LHCN-M2 (cell line): ENCODE data around the gene CSF2. TPM values are rescaled to one million over a fixed set of nuclear protein-coding genes. Genes with fewer than 3 reads are reported as not detected.
"Not testable (repeated sequence)": the region's sequence is repeated elsewhere in the genome, so short reads cannot be mapped to it uniquely, and the experiment has no call there.

Experiments used
- DNase-seq: peaks from one replicate; pipeline ENCODE4 v3.0.0-alpha.2; 2012; ENCODE audit warnings: low read depth
- total RNA-seq: library from RNA; depleted of rRNA; stranded (reverse); fragments of >200 nt; gene quantifications from 2 replicates; pipeline ENCODE4 v1.2.3, GENCODE V29; 2014; rRNA removed

Gene CSF2
- total RNA-seq, 1 experiment from 2014 or later, result not detected

GRCh38 chr5:132105688-132106087 lies 32.1 kb downstream of the CSF2 start:
- no peak for DNase-seq

- DNase-seq, result not testable (repeated sequence)
These were observed 34.9 kb downstream of the CSF2 start for GRCh38 chr5:132108495-132108894.

GRCh38 chr5:132108957-132109356 lies 35.4 kb downstream of the CSF2 start:
- not testable (repeated sequence) for DNase-seq

GRCh38 chr5:132109494-132110053 lies 36.0 kb downstream of the CSF2 start:
- DNase-seq, result no peak

- no peak for DNase-seq
These were observed 36.6 kb downstream of the CSF2 start for GRCh38 chr5:132110195-132110594.

- no peak for DNase-seq
These were observed 37.3 kb downstream of the CSF2 start for GRCh38 chr5:132110930-132111329.

GRCh38 chr5:132112111-132112510 lies 38.5 kb downstream of the CSF2 start:
- DNase-seq, result no peak

GRCh38 chr5:132114150-132115121 lies 40.8 kb downstream of the CSF2 start:
- DNase-seq, result no peak

GRCh38 chr5:132115375-132115774 lies 41.8 kb downstream of the CSF2 start:
- no peak for DNase-seq

GRCh38 chr5:132116072-132116471 lies 42.5 kb downstream of the CSF2 start:
- no peak for DNase-seq

GRCh38 chr5:132116909-132117489 lies 43.4 kb downstream of the CSF2 start:
- DNase-seq, result not testable (repeated sequence)

- not testable (repeated sequence) for DNase-seq
These were observed 47.1 kb downstream of the CSF2 start for GRCh38 chr5:132120717-132121116.

GRCh38 chr5:132122971-132123370 lies 49.4 kb downstream of the CSF2 start:
- not testable (repeated sequence) for DNase-seq

- DNase-seq, result not testable (repeated sequence)
These were observed 50.0 kb downstream of the CSF2 start for GRCh38 chr5:132123578-132123977.

Other genes with a start within 250 kb of the CSF2 start
- gene MEIKIN, start 128.1 kb upstream of the CSF2 start, total RNA-seq, result not detected in 2 replicates
- not detected in 2 replicates for gene ACSL6, start 62.1 kb upstream of the CSF2 start, total RNA-seq
- not detected in 2 replicates for gene IL3, start 13.1 kb upstream of the CSF2 start, total RNA-seq
- 200 and 217 TPM in 2 replicates for gene P4HA2, start 154.1 kb downstream of the CSF2 start, total RNA-seq
- gene PDLIM4, start 183.9 kb downstream of the CSF2 start, total RNA-seq, result 149 and 153 TPM in 2 replicates
- 5.6 and 8.3 TPM in 2 replicates for gene SLC22A4, start 220.6 kb downstream of the CSF2 start, total RNA-seq